Measurements from ENCODE around the gene SLC35F3. TPM values are rescaled to one million over a fixed set of nuclear protein-coding genes. Genes with fewer than 3 reads are reported as not detected.
A peak's percentile ranks its signal among the peaks of the same experiment; 100 is the strongest.
"Not testable (repeated sequence)": the region's sequence is repeated elsewhere in the genome, so short reads cannot be mapped to it uniquely, and the experiment has no call there.

The SLC35F3 gene
- total RNA-seq, 1 donor from 2014 or later, result 1.6 TPM

DNA sequence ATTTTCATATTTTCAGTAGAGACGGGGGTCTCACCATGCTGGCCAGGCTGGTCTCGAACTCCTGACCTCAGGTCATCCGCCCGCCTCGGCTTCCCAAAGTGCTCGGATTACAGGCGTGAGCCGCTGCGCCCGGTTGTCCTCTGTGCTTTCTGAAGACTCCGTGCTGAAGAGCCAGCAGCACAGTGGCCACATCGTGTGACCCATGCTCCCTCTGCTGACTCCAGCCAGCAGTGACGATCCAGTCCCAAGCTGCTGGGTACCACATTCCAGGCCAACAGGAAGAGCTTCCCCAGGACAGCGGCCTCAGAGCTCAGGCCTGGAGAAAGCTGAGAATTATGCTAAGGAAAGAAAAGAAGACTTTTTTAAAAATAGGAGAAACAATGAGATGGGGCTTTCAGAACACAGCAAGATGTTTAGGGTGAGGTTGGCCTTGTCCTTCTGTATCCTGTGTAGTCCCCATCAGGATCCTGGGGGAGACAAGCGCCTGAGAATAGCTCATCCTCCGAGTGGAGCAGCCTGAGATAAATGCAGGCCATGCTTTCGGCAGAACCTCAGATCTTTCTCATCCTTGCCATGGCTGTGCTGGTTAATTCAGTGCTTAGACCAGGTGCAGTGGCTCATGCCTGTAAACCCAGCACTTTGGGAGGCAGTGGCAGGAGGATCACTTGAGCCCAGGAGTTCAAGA lies 207.1 kb downstream of the SLC35F3 start:
- TF ChIP-seq, protein P1, sequence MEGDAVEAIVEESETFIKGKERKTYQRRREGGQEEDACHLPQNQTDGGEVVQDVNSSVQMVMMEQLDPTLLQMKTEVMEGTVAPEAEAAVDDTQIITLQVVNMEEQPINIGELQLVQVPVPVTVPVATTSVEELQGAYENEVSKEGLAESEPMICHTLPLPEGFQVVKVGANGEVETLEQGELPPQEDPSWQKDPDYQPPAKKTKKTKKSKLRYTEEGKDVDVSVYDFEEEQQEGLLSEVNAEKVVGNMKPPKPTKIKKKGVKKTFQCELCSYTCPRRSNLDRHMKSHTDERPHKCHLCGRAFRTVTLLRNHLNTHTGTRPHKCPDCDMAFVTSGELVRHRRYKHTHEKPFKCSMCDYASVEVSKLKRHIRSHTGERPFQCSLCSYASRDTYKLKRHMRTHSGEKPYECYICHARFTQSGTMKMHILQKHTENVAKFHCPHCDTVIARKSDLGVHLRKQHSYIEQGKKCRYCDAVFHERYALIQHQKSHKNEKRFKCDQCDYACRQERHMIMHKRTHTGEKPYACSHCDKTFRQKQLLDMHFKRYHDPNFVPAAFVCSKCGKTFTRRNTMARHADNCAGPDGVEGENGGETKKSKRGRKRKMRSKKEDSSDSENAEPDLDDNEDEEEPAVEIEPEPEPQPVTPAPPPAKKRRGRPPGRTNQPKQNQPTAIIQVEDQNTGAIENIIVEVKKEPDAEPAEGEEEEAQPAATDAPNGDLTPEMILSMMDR (conservative IDR thresholded peaks at IDR 0.05; ENCODE audit: low read depth, low read length), result peak; percentile 65
- no peak overlapping the region for H3K4me3 ChIP-seq (ENCODE audit: low read depth, low read length)
- DNase-seq (ENCODE audit: low read depth), result no peak

DNA sequence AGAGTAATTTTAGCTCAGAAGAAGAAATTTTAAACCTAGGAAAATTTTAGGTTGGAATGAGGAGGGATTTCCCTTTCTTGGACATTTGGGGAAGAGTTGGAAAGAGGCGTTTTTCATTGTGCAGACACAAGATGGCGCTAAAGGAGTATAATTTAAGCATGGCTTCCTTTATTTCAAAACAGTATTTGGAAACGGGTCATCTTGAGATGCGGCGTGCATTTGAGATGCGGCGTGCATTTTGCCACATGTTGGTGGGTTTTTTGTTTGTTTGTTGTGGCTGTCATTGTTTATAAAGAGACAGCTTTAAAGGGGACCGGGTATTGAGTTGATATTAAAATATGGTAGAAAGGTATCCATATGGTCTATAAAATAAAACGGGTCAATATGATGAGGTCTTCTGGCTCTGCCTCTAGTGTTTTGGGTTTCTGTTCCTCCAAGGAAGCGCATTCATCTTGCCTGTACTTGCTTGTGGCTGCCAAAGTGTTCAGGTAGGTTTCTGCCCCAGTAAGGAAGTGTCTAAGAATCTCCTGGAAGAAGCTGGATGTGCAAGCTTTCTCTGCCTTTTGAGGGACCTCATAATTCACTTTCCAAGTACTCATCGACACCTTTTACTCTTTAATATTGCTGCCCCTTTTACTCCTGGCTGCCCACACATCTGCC lies 210.3 kb downstream of the SLC35F3 start:
- DNase-seq (ENCODE audit: low read depth), result no peak
- H3K4me3 ChIP-seq (ENCODE audit: low read depth, low read length), result no peak overlapping the region
- TF ChIP-seq, protein P1 (conservative IDR thresholded peaks at IDR 0.05; ENCODE audit: low read depth, low read length), result peak; percentile 76

DNA sequence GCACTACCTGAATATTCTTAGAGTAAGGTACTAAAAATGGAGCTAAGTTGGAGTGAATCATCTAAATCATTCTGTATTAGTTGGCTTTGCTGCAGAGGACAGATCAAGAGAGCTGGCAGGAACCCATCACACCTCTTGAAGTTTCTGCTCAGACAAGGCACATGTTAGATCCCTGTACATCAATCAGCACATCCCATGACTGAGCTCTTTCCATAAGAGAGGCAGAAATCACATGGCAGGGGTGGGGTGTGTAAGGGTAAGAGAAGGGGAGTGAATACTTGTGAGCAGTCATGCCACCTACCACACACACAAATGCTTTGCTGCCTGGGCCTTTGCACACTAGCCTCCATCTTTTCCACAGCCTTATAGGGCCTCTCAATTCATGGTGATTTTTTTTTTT lies 214.4 kb downstream of the SLC35F3 start:
- H3K4me3 ChIP-seq (ENCODE audit: low read depth, low read length), result no peak overlapping the region
- DNase-seq (ENCODE audit: low read depth), result no peak
- TF ChIP-seq, protein P1 (conservative IDR thresholded peaks at IDR 0.05; ENCODE audit: low read depth, low read length), result no peak

DNA sequence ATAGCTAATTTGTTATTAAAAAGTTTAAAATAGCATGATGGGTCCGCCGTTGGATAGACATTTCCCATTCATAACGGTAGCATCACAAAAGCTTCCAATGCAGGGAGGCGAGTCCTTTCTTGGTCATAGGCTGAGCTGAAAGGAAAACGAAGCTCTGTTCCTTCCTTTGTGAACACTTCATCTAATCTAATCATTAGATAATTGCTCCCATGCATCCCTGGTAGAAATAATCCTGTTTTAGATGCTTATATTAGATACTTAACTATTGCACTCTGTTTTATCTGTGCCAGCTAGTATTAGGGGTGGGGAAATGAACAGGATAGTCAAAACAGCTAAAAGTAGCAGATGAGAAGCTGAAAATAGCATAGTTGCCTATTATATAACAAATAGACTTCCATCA lies 215.0 kb downstream of the SLC35F3 start:
- no peak for DNase-seq (ENCODE audit: low read depth)
- H3K4me3 ChIP-seq (ENCODE audit: low read depth, low read length), result no peak overlapping the region
- TF ChIP-seq, protein P1 (conservative IDR thresholded peaks at IDR 0.05; ENCODE audit: low read depth, low read length), result no peak

DNA sequence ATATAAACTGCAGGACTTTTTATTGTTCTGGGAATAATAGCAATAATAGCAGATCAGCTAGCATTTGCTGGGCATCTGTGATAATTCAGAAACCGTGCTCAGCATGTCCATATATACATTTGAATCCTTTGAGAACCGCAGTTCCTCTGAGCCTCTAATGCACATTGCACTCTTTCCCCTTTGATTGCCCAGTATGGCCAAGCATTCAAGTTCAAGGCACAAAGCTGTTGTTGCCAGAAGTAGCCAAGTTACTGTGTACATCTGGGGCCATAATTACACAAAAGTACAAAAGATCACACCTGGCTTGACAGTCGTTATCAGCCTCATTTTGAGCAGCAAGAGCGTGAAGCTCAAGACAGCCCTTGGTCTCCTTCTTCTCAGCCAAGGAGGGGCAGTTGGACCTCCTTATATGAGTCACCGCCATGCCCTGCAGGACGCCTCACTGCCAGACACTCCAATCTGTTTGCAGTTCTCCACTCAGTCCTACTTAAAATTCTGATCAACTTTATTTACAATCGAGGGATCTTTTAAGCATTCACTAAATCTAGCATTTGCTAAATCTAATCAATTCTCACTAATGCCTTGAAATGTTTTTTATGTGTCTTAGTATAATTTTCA lies 216.0 kb downstream of the SLC35F3 start:
- TF ChIP-seq, protein P1 (conservative IDR thresholded peaks at IDR 0.05; ENCODE audit: low read depth, low read length), result no peak
- no peak overlapping the region for H3K4me3 ChIP-seq (ENCODE audit: low read depth, low read length)
- DNase-seq (ENCODE audit: low read depth), result no peak

DNA sequence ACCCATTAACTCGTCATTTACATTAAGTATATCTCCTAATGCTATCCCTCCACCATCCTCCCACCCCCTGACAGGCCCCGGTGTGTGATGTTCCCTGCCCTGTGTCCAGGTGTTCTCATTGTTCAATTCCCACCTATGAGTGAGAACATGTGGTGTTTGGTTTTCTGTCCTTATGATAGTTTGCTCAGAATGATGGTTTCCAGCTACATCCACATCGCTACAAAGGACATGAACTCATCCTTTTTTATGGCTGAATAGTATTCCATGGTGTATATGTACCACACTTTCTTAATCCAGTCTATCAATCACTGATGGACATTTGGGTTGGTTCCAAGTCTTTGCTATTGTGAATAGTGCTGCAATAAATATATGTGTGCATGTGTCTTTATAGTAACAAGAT lies 217.2 kb downstream of the SLC35F3 start:
- H3K4me3 ChIP-seq (ENCODE audit: low read depth, low read length); DNase-seq (ENCODE audit: low read depth): not testable (repeated sequence)

DNA sequence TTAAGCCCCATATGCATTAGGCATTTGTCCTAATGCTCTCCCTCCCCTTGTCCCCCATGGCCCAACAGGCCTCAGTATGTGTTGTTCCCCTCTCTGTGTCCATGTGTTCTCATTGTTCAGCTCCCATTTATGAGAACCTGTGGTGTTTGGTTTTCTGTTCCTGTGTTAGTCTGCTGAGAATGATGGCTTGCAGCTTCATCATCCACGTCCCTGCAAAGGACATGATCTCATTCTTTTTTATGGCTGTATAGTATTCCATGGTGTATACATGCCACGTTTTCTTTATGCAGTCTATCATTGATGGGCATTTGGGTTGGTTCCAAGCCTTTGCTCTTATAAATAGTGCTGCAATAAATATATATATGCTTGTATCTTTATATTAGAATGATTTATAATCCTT lies 218.1 kb downstream of the SLC35F3 start:
- not testable (repeated sequence) for DNase-seq (ENCODE audit: low read depth); H3K4me3 ChIP-seq (ENCODE audit: low read depth, low read length)

DNA sequence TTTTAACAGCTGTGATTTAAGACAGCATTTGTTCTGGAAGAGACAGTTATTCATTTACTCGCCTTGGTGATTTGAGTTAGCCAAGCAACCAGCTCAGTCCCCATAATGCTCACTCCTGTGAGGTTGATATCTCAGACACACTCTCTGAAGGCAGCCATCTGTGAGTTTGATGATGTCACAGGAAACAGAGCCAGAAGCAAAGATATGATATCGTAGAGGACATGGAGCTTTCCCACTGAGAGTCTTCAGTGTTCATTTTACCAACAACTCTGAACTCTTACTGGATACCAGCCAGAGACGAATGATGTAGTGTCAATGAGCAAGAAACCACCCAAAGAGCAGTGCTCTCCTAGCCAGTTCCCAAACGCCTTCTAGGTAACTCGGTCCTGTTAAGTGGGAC lies 219.4 kb downstream of the SLC35F3 start:
- no peak overlapping the region for H3K4me3 ChIP-seq (ENCODE audit: low read depth, low read length)
- DNase-seq (ENCODE audit: low read depth), result peak; percentile 64

More for the DNA sequence above, 219.4 kb downstream of the SLC35F3 start:
- TF ChIP-seq, protein P1 (conservative IDR thresholded peaks at IDR 0.05; ENCODE audit: low read depth, low read length), result no peak
